Thyroid gland (tissue), 4 donors: ENCODE results near the gene DEFB123.

Source experiments
- POLR2A ChIP-seq, 2 donors: fragments of 450-650 bp; IDR thresholded peaks; one replicate each; pipeline ENCODE4 v1.6.1; 2017; ENCODE audit warnings: antibody characterized with exemption in 2 of 2, mild to moderate bottlenecking in 2 of 2, moderate library complexity in 1 of 2
- TF ChIP-seq, protein P1 (sequence below), 6 experiments: fragments of 200-600 bp in 3 of 6; fragments of 450-650 bp in 3 of 6; sonication (generic) in 3 of 6; IDR thresholded peaks; one replicate each; pipeline ENCODE4 v1.5.1; 2016 to 2019; ENCODE audit warnings: antibody characterized with exemption in 6 of 6, mild to moderate bottlenecking in 2 of 6, inconsistent platforms in 1 of 6, moderate library complexity in 1 of 6

DNA sequence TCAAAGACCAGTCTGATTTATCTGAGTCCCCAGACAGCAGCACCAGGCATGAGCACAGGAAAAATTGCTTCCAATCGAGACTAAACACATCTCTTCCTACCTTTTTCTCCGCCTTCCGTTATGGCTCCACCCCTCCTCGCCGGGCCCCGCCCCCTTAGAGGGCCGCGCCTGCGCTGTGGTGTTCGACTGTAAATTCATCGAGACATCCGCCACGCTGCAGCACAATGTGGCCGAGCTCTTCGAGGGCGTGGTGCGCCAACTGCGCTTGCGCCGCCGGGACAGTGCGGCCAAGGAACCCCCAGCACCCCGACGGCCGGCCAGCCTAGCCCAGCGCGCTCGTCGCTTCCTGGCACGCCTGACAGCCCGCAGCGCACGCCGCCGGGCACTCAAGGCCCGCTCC lies 43.6 kb downstream of the DEFB123 start:
- TF ChIP-seq, protein P1, sequence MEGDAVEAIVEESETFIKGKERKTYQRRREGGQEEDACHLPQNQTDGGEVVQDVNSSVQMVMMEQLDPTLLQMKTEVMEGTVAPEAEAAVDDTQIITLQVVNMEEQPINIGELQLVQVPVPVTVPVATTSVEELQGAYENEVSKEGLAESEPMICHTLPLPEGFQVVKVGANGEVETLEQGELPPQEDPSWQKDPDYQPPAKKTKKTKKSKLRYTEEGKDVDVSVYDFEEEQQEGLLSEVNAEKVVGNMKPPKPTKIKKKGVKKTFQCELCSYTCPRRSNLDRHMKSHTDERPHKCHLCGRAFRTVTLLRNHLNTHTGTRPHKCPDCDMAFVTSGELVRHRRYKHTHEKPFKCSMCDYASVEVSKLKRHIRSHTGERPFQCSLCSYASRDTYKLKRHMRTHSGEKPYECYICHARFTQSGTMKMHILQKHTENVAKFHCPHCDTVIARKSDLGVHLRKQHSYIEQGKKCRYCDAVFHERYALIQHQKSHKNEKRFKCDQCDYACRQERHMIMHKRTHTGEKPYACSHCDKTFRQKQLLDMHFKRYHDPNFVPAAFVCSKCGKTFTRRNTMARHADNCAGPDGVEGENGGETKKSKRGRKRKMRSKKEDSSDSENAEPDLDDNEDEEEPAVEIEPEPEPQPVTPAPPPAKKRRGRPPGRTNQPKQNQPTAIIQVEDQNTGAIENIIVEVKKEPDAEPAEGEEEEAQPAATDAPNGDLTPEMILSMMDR (IDR thresholded peaks at IDR 0.05), result no peak
- TF ChIP-seq POLR2A (IDR thresholded peaks at IDR 0.05), result no peak
